SH-SY5Y (cell line): Measurements from ENCODE around the gene DNAI2.

ENCODE experiments used
- GATA2 ChIP-seq: IDR thresholded peaks from 2 replicates; pipeline ENCODE4 v1.6.1; 2011; ENCODE audit warnings: mild to moderate bottlenecking, low read depth, low read length
- GATA3 ChIP-seq: IDR thresholded peaks from 2 replicates; pipeline ENCODE4 v1.6.1; 2011; ENCODE audit warnings: low read depth, mild to moderate bottlenecking, low read length, moderate library complexity

DNA sequence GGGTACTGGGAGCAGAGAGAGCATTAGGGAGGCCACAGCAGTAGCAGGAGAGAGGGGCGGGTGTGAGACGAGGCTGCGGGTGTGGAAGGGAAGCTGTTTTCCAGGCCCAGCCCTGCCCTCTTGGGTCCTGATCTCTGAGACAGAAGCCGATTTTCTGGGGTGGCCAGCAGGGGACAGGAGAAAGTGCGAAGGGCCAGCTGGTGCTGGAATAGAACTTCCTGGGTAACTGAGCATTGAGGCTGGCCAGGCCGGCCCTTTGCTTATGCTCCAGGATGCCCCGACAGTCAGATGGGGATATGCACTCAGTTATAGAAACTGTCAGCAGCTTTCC is 86.8 kb downstream of the DNAI2 start:
- no peak for TF ChIP-seq GATA3
- no peak for TF ChIP-seq GATA2
